H9 (cell line): ENCODE measurements around the gene ADGRA1. TPM values are rescaled to one million over a fixed set of nuclear protein-coding genes. Genes with fewer than 3 reads are reported as not detected.

Source experiments
- DNase-seq: peaks from one replicate; pipeline ENCODE4 v3.0.0-alpha.2; 2017
- H2AFZ ChIP-seq: one replicate; pipeline ENCODE4 v1.6.1; 2013; ENCODE audit warnings: mild to moderate bottlenecking, low read length, control low read depth, moderate library complexity
- H2AK5ac ChIP-seq: 2 replicates; pipeline ENCODE4 v1.6.1; 2013; ENCODE audit warnings: low read length, control low read depth, mixed read lengths; ENCODE audit not compliant: insufficient read length
- H2BK120ac ChIP-seq: one replicate; pipeline ENCODE4 v1.6.1; 2013; ENCODE audit warnings: low read depth, mild to moderate bottlenecking, low read length, control low read depth, inconsistent platforms; ENCODE audit not compliant: poor library complexity, severe bottlenecking
- H2BK12ac ChIP-seq: 2 replicates; pipeline ENCODE4 v1.6.1; 2013; ENCODE audit warnings: low read length, control low read depth, mixed read lengths, low read depth; ENCODE audit not compliant: insufficient read length
- H2BK15ac ChIP-seq: 2 replicates; pipeline ENCODE4 v1.6.1; 2013; ENCODE audit warnings: low read depth, low read length, control low read depth
- H2BK20ac ChIP-seq: one replicate; pipeline ENCODE4 v1.6.1; 2013; ENCODE audit warnings: low read depth, mild to moderate bottlenecking, low read length, control low read depth, inconsistent platforms; ENCODE audit not compliant: poor library complexity, severe bottlenecking
- H2BK5ac ChIP-seq: 2 replicates; pipeline ENCODE4 v1.6.1; 2013; ENCODE audit warnings: low read length, control low read depth, mixed read lengths; ENCODE audit not compliant: insufficient read length
- H3K14ac ChIP-seq: 2 replicates; pipeline ENCODE4 v1.6.1; 2013; ENCODE audit warnings: low read length, control low read depth; ENCODE audit not compliant: insufficient read depth
- H3K18ac ChIP-seq: 2 replicates; pipeline ENCODE4 v1.6.1; 2013; ENCODE audit warnings: low read depth, mild to moderate bottlenecking, mixed read lengths, low read length, control low read depth; ENCODE audit not compliant: insufficient read length
- H3K23ac ChIP-seq: 2 replicates; pipeline ENCODE4 v1.6.1; 2013; ENCODE audit warnings: low read length, control low read depth, mixed read lengths, low read depth; ENCODE audit not compliant: insufficient read length
- H3K23me2 ChIP-seq: 2 replicates; pipeline ENCODE4 v1.6.1; 2013; ENCODE audit warnings: low read depth, mild to moderate bottlenecking, mixed read lengths, low read length, control low read depth; ENCODE audit not compliant: insufficient read length, poor library complexity, severe bottlenecking
- H3K27ac ChIP-seq: 2 replicates; pipeline ENCODE4 v1.5.1; 2013; ENCODE audit warnings: low read length, control low read depth, mixed read lengths, low read depth; ENCODE audit not compliant: insufficient read length
- H3K27me3 ChIP-seq: 2 replicates; pipeline ENCODE4 v1.6.1; 2013; ENCODE audit warnings: low read length, control low read depth, inconsistent platforms; ENCODE audit not compliant: insufficient read depth
- H3K4ac ChIP-seq: 2 replicates; pipeline ENCODE4 v1.6.1; 2013; ENCODE audit warnings: low read depth, mild to moderate bottlenecking, control low read depth, inconsistent platforms, low read length, moderate library complexity
- H3K4me1 ChIP-seq: 2 replicates; pipeline ENCODE4 v1.6.1; 2013; ENCODE audit warnings: low read length, control low read depth, inconsistent platforms; ENCODE audit not compliant: insufficient read depth
- H3K4me2 ChIP-seq: 2 replicates; pipeline ENCODE4 v1.6.1; 2013; ENCODE audit warnings: low read length, control low read depth, mixed read lengths; ENCODE audit not compliant: insufficient read length, insufficient read depth
- H3K56ac ChIP-seq: 2 replicates; pipeline ENCODE4 v1.6.1; 2013; ENCODE audit warnings: low read depth, mild to moderate bottlenecking, mixed read lengths, low read length, control low read depth; ENCODE audit not compliant: insufficient read length
- H3K79me1 ChIP-seq: 2 replicates; pipeline ENCODE4 v1.6.1; 2013; ENCODE audit warnings: low read depth, mild to moderate bottlenecking, moderate library complexity, low read length, control low read depth, inconsistent platforms; ENCODE audit not compliant: insufficient read depth, poor library complexity, severe bottlenecking
- H3K79me2 ChIP-seq: 2 replicates; pipeline ENCODE4 v1.6.1; 2013; ENCODE audit warnings: low read length, control low read depth, inconsistent platforms; ENCODE audit not compliant: insufficient read depth
- H3K9ac ChIP-seq: 2 replicates; pipeline ENCODE4 v1.6.1; 2013; ENCODE audit warnings: low read length, control low read depth, mixed read lengths; ENCODE audit not compliant: insufficient read length; ENCODE audit errors: extremely low read depth
- H3K9me3 ChIP-seq: one replicate; pipeline ENCODE4 v1.6.1; 2013; ENCODE audit warnings: low read depth, low read length, inconsistent platforms; ENCODE audit not compliant: control insufficient read depth
- H3T11ph ChIP-seq: one replicate; pipeline ENCODE4 v1.6.1; 2013; ENCODE audit warnings: mild to moderate bottlenecking, low read length, control low read depth, inconsistent platforms
- H4K20me1 ChIP-seq: one replicate; pipeline ENCODE4 v1.6.1; 2013; ENCODE audit not compliant: control insufficient read depth, insufficient read length, insufficient read depth
- H4K5ac ChIP-seq: 2 replicates; pipeline ENCODE4 v1.6.1; 2013; ENCODE audit warnings: low read depth, mild to moderate bottlenecking, mixed read lengths, low read length, control low read depth; ENCODE audit not compliant: insufficient read length
- H4K8ac ChIP-seq: replicated peaks from 2 replicates; pipeline ENCODE4 v1.6.1; 2013; ENCODE audit warnings: low read length, control low read depth, mixed read lengths, low read depth; ENCODE audit not compliant: insufficient read length
- H4K91ac ChIP-seq: 2 replicates; pipeline ENCODE4 v1.6.1; 2013; ENCODE audit warnings: low read depth, mild to moderate bottlenecking, moderate library complexity, mixed read lengths, low read length, control low read depth; ENCODE audit not compliant: insufficient read length
- H3K27ac Mint-ChIP-seq, 3 experiments: 2 replicates in 2 of 3; 3 replicates in 1 of 3; pipeline ENCODE4 v1.8.0; 2020 to 2021; ENCODE audit warnings: mixed read lengths in 3 of 3, mild to moderate bottlenecking in 1 of 3, moderate library complexity in 1 of 3
- H3K27me3 Mint-ChIP-seq: 2 replicates; pipeline ENCODE4 v1.8.0; 2021; ENCODE audit warnings: low read depth, mild to moderate bottlenecking, moderate library complexity, mixed read lengths
- H3K36me3 Mint-ChIP-seq, 3 experiments: 2 replicates in 2 of 3; 3 replicates in 1 of 3; pipeline ENCODE4 v1.8.0; 2020 to 2021; ENCODE audit warnings: low read depth in 3 of 3, mixed read lengths in 3 of 3; ENCODE audit not compliant: insufficient read depth in 1 of 3
- H3K4me1 Mint-ChIP-seq, 2 experiments: 2 replicates each; pipeline ENCODE4 v1.8.0; 2020; ENCODE audit warnings: mixed read lengths in 2 of 2
- H3K4me3 Mint-ChIP-seq, 2 experiments: 2 replicates in 1 of 2; 3 replicates in 1 of 2; pipeline ENCODE4 v1.8.0; 2020 to 2021; ENCODE audit warnings: mild to moderate bottlenecking in 2 of 2, mixed read lengths in 2 of 2, moderate library complexity in 1 of 2
- H3K9me3 Mint-ChIP-seq, 2 experiments: 2 replicates in 1 of 2; 3 replicates in 1 of 2; pipeline ENCODE4 v1.8.0; 2020; ENCODE audit warnings: mild to moderate bottlenecking in 2 of 2, mixed read lengths in 2 of 2, moderate library complexity in 1 of 2
- CTCF ChIP-seq: fragments of 200-600 bp; sonication (generic); conservative IDR thresholded peaks from 3 replicates; pipeline ENCODE4 v1.8.0; 2021; ENCODE audit warnings: antibody characterized with exemption, mild to moderate bottlenecking
- WGBS: extraction: QIAGEN DNeasy Blood & Tissue Kit; methylation state at CpG from one replicate; pipeline ENCODE4 v1.1.7; 2013; ENCODE audit warnings: missing lambda C conversion rate, low lambda C conversion rate, mixed read lengths; ENCODE audit not compliant: insufficient read length; ENCODE audit errors: extremely low coverage; 5-methylcytosine and 5-hydroxymethylcytosine counted together
- total RNA-seq: library from RNA; stranded (reverse); gene quantifications from 2 replicates; pipeline ENCODE4 v1.2.1, GENCODE V29; 2021

ADGRA1 gene
- total RNA-seq, 1 experiment from 2014 or later: 0.11 TPM

DNA sequence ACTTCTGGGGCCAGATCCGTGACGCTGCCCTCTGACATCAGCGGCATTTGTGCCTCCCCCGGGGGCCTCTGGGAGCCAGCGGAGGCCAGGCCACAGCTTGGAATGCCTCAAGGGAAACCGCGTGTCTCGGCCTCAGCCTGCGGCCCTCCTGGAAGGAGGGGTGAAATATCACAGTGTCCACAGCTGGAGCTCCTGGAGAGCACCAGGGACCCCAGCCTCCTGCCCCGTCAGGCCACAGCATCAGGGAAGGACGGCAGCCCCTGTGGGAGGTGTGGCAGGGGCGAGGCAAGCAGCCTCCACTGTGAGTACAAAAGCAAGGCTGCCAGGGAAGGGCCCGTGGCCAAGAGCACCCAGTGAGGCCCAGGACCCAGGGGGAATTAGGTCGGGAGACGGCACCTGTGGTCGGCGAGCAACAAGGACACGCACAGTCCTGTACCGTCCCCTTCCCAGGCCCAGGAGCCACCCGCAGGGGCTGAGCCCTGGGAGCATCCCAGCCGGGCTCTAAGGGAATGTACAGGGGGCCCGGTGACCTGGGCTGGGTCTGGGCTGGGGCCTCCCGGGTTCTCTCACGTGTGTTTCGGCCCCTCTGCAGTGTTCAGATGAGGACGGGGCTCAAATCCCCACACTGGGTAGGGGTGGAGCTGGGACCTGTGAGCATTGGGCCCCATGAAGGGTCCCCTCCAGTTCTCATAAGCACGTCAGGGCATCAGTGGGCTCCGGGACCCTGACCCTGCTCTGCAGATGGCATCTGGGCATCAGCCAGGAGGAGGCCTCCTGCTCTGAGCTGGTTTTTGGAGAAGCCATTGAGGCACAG, 53.6 kb downstream of the ADGRA1 start:
- Histone ChIP-seq H3K23me2 (no peaks in the 10 kb centered on the region), H3K18ac (no peak overlapping the region), H4K5ac (no peak overlapping the region), H2BK120ac (no peak overlapping the region), H2BK15ac (no peak overlapping the region), H3K9me3 (no peaks in the 10 kb centered on the region), H3K56ac (no peak overlapping the region), H3K14ac (no peak overlapping the region; the same call in 1 of the 2 replicates), H2BK5ac (no peak overlapping the region), H3K79me1 (no peaks in the 10 kb centered on the region), H3K27me3 (no peaks in the 10 kb centered on the region), H3K27ac (no peak overlapping the region), H3T11ph (no peak overlapping the region), H3K4me1 (peaks cover 4% of the 10 kb centered on the region; the same call in 1 of the 2 replicates), H3K9ac (no peak overlapping the region), H3K4ac (no peak overlapping the region; the same call in 1 of the 2 replicates), H3K4me2 (no peak overlapping the region), H3K79me2 (no peaks in the 10 kb centered on the region), H2BK20ac (no peak overlapping the region), H3K23ac (no peak overlapping the region), H2AFZ (no peak overlapping the region), H4K8ac (no peak overlapping the region), H2BK12ac (no peak overlapping the region), H4K91ac (no peak overlapping the region), H2AK5ac (no peak overlapping the region), H4K20me1 (no peaks in the 10 kb centered on the region)
- Mint-ChIP-seq H3K27me3 (no peaks in the 10 kb centered on the region; the same call in 1 of the 2 replicates), H3K36me3 (no peaks in the 10 kb centered on the region; a peak in 1 of 7 replicates), H3K4me1 (peaks cover 26 to 27% of the 10 kb centered on the region in 2 experiments), H3K27ac (no peak overlapping the region), H3K9me3 (no peaks in the 10 kb centered on the region), H3K4me3 (no peak overlapping the region)
- DNase-seq: peak; percentile 25
- no CpG with 5 or more reads among the region's 28 CpGs for whole genome bisulfite sequencing
- TF ChIP-seq CTCF: no peak
